GM19438 (cell line): Measurements from ENCODE around the gene GCN1.

Experiments used
- ATAC-seq: cut with Tn5 transposase; IDR thresholded peaks from one replicate; pipeline ENCODE4 v1.9.1; 2021; ENCODE audit warnings: low read depth; ENCODE audit not compliant: unreplicated experiment

The GCN1 gene

DNA sequence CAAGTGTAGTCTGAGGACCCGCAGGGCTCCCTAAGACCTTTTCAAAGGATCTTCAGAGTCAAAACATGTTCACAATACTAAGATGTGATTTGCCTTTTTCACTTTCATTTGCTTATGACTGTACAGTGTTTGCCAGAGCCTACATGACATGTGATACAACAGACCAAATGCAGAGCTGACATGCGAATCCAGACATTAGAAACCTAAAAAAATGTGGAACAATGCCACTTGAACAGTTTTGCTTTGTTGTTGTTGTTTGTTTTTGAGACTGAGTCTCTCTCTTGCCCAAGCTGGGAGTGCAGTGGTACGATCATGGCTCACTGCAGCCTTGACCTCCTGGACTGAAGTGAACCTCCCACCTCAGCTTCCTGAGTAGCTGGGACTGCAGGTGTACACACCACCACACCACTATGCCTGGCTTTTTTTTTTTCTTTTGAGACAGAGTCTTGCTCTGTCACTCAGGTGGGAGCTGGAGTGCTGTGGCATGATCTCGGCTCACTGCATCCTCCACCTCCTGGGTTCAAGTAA is 72.7 kb downstream of the GCN1 start:
- ATAC-seq = peak; percentile 37

DNA sequence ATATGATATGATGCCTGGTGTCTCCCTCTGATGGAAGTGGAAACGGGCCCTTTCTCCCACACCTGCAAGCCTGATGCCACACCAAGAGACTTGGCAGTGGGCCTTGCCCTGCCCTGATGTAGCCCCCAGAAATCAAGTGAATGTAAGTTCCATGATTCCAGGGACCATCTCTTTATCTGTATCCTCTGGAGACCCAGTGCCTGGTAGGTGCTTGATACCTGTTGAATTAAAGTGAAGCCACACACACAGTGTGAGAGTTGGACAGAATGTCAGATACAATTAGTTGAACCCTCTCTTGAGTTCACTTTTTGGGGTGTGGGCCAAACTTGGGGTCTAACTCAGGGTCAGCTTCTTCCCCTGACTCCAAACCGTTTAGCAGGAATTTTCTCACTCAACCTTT is 73.2 kb downstream of the GCN1 start:
- ATAC-seq = no peak

DNA sequence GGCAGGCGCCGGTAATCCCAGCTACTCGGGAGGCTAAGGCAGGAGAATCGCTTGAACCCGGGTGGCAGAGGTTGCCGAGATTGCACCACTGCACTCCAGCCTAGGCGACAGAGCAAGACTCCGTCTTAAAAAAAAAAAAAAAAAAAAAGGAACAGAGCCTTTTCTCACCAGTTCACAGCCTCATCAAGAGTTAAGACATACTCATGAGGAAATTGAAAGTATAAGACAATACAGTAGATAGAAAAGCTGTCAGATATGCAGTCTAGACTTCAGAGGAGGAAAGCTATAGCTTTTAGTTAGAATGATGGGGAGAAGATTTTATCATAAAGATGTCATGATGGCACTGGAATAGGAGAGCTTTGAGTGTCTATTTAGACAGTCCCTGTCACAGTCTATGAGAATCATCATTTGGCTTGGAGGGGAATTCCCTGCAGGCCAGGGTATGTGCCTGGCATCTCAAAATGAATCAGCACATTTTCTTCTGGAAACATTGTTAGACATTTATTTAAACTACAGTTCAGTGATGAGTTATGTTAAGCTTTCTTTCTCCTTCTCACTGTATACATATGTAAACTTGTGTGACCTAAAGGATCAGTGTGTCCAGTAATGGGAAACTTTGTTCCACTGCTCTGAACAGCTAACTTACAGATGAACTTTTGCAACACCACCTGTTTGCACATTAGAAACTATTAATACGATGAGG is 75.1 kb downstream of the GCN1 start:
- ATAC-seq = no peak

DNA sequence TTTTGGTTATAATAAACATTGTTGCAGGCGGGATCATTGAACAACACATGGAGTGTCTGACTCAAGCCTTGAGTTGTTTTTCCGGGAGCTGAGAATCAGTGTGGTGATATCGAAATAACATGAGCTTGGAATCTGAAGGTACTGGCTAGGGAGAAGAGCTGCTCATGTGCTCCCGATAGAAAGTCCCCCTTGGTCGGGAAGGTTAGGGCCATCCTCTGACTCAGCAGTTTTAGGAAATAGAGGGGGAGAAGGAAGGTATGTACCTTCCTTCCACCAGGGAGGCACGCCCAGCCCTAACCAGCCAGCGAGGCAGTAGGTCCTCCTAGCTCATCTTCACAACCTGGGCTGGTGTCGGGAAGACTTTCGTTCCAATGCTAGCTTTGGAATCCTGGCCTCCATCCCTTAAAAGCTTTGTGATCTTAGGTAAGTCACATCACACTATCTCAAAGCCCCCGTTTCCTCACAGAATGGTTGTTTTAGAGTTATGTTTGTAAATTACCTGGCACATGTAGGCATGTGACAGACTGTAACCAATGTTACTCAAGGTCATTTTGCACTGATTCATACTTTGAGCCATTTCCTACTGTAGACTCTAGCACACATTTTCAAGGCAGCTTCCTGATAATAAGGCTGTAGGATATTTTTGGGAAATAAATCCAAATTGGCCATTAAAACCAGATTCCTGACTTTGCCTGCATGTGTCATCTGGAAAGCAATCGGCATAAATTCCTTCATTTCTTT is 76.0 kb downstream of the GCN1 start:
- no peak for ATAC-seq

GRCh38 chr12:120117961-120118320 is 76.6 kb downstream of the GCN1 start:
- no peak for ATAC-seq

- ATAC-seq = peak; percentile 40
Observed at GRCh38 chr12:120116792-120117651, 77.5 kb downstream of the GCN1 start.

GRCh38 chr12:120116441-120116791 is 78.1 kb downstream of the GCN1 start, which contains the start of gene RAB35:
Gene RAB35, minus strand, starts transcription at chr12:120116753. Its CDS starts 103 bp downstream, at chr12:120116650.
- peak; percentile 10 for ATAC-seq

GRCh38 chr12:120115692-120116440 is 78.6 kb downstream of the GCN1 start:
- ATAC-seq = no peak

DNA sequence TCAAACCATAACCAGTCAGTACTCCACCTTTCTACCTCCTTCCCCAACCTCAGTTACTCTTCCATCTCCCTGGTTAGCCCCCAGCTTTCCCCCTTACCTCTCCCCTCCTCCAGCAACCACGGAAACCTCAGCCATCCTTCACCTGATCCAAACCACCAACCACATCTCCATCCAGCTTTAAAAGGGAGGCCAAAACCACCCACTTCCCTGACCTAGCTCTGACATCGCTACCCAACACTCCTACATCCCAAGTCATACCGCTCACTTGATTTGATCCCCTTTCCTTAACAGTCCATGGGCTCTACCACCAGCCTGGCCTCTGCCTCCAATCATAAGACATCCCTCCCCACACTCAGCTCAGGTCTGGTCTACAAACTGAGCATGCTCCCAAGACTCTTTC is 79.4 kb downstream of the GCN1 start:
- ATAC-seq = no peak

DNA sequence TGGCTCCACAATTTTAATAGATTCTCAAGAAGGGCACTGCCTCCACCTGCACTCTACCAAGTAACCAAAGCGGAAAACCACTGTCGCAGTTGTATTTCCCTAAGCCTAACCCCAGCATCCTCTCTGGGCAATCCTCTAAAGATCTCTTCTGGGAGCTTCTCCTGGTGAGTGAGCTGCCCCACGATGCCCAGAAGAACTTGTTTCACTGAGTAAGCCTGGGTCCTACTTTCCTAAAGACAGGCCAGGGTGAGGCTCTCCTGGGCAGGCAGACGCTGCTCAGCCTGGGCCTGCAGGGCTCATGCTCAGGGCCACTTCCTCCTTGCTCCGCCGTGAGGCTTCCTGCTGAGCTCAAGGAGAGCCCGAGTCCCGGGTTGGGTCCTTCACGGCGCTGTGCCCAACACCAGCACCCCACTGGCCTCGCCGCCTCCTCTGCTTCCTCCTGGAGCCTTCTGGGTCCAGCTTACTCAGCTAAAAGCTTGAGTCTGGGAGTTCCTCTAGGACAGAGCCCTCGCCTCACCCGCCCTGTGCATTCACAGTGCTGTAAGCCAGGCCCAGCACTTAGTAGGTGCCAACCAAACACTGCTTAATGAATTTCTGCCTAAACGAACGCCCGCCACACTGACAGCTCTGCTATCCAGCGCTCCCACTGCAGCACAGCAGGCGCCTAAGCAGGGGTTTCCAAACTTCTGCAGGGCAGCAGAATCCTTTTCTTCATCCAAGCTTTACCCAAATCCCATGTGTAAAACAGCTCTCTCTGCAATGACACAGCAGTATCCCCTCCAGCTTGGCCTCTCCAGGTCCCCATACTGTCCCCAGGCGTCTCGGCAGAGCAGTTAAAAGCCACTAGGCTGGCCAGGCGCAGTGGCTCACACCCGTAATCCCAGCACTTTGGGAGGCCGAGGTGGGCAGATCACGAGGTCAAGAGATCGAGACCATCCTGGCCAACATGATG is 83.7 kb downstream of the GCN1 start:
- ATAC-seq = peak; percentile 54

- no peak for ATAC-seq
Observed at GRCh38 chr12:120109570-120110267, 84.8 kb downstream of the GCN1 start.

DNA sequence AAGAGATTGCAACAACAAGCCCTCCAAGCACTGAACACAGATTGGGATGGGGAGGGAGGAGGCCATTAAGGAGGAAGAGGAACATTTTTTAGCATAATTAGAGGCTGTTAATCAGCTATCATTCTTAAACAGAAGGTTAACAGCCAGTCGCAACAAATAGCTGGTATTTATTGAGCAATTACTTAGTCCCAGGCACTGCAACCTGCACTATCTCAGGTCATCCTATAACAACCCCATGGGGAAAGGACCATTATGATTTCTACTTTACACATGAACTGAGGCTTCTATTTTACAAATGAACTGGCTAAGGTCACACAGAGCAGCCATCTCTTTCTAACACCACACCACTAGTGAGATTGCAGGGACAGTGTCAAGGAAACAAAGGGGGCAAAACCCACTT is 88.4 kb downstream of the GCN1 start:
- no peak for ATAC-seq

DNA sequence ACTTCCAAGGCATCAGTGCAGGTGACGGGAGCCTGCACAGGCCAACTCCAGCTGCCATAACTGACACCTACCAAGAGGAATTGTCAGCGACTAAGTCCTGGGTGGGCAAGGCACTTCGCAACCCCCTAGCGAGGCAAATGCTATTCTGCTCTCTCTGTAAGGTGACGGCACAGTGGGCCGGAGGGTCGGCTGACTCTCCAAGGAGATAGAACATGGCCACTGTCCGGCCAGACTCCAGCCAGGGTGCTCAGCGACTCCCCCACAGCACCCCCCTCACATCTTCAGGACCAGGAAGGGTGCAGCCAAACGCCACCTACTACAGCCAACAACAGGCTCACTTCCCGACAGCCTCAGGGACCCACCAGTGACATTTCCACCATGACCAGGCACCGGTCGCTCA is 91.1 kb downstream of the GCN1 start:
- ATAC-seq = no peak

DNA sequence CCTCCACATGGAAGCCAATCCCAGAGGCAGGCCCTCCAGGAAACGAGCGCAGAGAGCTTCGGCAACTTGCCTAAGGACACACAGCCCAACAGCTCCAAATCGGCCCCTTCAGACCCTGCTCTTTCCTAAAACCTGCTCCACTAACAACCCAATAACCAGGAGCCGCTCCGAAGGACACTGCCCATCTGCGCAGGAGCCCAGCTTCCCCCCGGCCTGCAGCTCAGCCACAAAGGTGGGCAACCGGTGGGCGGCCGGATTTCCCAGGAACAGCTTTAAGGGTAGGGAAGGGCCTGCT is 91.5 kb downstream of the GCN1 start:
- no peak for ATAC-seq

DNA sequence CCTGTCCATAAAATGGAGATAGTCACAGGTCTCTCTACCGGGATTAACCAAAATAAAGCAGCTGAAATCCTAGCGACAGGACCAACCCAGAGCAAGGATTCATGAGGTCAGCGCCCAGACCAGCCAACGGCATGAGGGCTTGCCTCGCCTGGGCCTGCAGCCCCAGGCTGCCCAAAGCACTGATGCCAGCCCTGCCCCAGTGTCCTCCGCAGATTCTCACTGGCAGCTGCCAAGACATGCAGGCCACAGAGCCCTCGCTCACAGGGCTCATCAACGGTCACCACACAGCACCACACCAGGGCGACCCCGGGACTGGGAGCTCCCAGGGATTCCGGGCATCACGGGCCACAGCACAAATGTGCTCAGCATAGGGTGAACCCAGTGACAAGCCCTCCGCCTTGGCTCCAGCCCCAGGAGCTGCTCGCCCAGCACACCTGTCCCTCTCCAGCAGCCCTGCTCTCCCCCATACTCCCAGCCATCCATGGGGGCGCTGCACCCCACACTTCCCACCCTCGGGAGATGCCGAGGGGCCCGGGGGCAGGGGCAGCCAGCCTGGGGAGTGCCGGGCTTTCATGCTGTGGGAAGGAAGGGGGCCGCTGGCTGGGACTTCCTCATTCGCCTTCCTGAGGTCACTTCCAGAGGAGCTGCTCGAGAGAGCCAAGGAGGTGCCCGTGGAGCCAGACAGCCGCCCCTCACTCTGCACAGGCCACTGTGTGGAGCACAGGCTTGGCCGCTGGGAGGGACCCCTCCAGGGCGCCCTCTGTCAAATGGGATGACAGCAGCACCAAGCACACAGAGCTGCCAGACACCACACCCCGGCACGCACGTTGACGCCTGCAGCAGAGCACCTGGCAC is 92.1 kb downstream of the GCN1 start:
- no peak for ATAC-seq

DNA sequence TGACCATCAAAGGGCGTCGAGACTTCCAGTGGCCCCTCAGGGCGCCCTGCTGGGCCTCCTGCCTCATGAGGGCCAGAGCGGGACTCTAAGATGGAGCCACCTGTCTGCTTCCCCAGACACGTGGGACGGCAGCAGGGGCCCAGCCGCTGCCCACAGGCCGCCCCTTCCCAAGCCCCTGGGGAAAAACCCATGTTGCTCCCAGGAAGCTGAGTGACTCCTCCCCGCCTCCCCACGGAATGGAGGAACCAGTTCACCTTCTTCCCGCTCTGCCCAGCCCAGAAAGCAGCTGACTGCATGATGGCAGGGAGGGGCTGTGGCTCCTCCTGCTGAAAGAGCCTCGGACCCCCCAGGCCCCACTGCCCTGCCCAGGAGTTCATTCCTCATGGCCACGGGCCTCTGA is 92.9 kb downstream of the GCN1 start:
- ATAC-seq = no peak

DNA sequence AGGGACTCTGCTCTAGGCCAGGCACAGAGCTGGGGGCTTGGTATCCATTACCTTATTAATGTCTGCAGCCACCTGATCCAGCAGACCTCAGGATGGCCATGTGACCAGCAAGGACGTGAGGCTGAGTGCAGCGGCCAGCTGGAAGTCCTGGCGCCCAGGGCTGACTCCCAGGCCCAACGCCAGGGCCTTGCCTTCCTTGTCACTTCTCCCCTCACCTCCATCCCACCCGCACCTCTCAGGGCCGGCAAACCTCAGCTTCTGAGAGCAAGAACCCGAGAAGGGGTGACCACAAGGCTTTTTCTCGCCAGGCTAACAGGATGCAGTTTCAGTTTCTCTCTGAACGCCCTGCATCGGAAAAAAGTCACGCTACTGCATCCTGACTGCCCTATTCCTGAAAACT is 93.3 kb downstream of the GCN1 start:
- ATAC-seq = peak; percentile 60

DNA sequence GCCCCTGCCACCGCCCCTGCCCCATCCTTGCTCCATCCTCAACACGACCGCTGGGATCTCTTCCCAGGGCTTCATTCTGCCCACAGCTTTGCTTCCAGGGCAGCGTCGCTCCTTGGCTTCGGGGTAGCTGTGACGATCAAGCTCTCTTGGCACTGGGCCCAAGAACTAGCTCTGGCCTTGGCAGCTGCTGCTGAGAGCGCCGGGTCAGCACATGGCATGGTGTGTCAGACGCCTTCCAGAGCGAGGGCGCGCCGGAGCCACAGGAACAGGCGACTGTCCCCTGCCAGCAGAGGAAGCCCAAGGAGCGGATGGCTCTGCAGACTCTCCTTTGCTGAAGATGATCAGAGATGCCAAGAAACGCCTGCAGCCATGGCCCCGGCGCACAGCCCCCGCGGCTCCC is 93.9 kb downstream of the GCN1 start:
- no peak for ATAC-seq
